G401.6 (cell line): ENCODE measurements around the gene ANTKMT.

Source experiments
- FAIRE-seq: peaks from 2 replicates; lab custom pipeline; 2012; peaks lifted over from hg19 to GRCh38; lab: Jason Lieb, UNC

Gene ANTKMT

GRCh38 chr16:764848-765487, 44.0 kb downstream of the ANTKMT start:
- FAIRE-seq, result no peak

GRCh38 chr16:765488-765865, 44.5 kb downstream of the ANTKMT start:
- FAIRE-seq, result no peak

- no peak for FAIRE-seq
These were observed 45.3 kb downstream of the ANTKMT start for GRCh38 chr16:766008-766819.

GRCh38 chr16:766820-767640, 46.1 kb downstream of the ANTKMT start:
- no peak for FAIRE-seq

- no peak for FAIRE-seq
These were observed 46.8 kb downstream of the ANTKMT start for GRCh38 chr16:767743-768235.

- no peak for FAIRE-seq
These were observed 47.5 kb downstream of the ANTKMT start for GRCh38 chr16:768428-768827.

- no peak for FAIRE-seq
These were observed 48.3 kb downstream of the ANTKMT start for GRCh38 chr16:769184-769784.

GRCh38 chr16:769934-770333, 49.0 kb downstream of the ANTKMT start:
- no peak for FAIRE-seq

GRCh38 chr16:770411-770810, 49.5 kb downstream of the ANTKMT start:
- FAIRE-seq, result no peak
